GM12864 (cell line): ENCODE data around the gene GIPC2.

Experiments used
- DNase-seq: peaks from one replicate; pipeline ENCODE4 v3.0.0-alpha.2; 2011; ENCODE audit warnings: low read depth
- H3K4me3 ChIP-seq: 2 replicates; pipeline ENCODE4 v1.5.1; 2011; ENCODE audit warnings: mild to moderate bottlenecking, low read depth, low read length, control low read depth
- TF ChIP-seq, protein P1 (sequence below): IDR thresholded peaks from 2 replicates; pipeline ENCODE4 v1.5.1; 2011; ENCODE audit warnings: low read depth, mild to moderate bottlenecking, moderate library complexity, low read length, control low read depth, inconsistent platforms; ENCODE audit errors: missing control alignments

The GIPC2 gene

GRCh38 chr1:78068681-78069283 is 23.0 kb downstream of the GIPC2 start:
- no peak overlapping the region for H3K4me3 ChIP-seq
- TF ChIP-seq, protein P1, sequence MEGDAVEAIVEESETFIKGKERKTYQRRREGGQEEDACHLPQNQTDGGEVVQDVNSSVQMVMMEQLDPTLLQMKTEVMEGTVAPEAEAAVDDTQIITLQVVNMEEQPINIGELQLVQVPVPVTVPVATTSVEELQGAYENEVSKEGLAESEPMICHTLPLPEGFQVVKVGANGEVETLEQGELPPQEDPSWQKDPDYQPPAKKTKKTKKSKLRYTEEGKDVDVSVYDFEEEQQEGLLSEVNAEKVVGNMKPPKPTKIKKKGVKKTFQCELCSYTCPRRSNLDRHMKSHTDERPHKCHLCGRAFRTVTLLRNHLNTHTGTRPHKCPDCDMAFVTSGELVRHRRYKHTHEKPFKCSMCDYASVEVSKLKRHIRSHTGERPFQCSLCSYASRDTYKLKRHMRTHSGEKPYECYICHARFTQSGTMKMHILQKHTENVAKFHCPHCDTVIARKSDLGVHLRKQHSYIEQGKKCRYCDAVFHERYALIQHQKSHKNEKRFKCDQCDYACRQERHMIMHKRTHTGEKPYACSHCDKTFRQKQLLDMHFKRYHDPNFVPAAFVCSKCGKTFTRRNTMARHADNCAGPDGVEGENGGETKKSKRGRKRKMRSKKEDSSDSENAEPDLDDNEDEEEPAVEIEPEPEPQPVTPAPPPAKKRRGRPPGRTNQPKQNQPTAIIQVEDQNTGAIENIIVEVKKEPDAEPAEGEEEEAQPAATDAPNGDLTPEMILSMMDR: no peak
- DNase-seq: no peak

- DNase-seq: no peak
- TF ChIP-seq, protein P1: no peak
Measured at GRCh38 chr1:78069784-78070183, 24.0 kb downstream of the GIPC2 start.

GRCh38 chr1:78070210-78070609 is 24.4 kb downstream of the GIPC2 start:
- TF ChIP-seq, protein P1: no peak

More at GRCh38 chr1:78069784-78070183, 24.0 kb downstream of the GIPC2 start:
- no peak overlapping the region for H3K4me3 ChIP-seq

DNA sequence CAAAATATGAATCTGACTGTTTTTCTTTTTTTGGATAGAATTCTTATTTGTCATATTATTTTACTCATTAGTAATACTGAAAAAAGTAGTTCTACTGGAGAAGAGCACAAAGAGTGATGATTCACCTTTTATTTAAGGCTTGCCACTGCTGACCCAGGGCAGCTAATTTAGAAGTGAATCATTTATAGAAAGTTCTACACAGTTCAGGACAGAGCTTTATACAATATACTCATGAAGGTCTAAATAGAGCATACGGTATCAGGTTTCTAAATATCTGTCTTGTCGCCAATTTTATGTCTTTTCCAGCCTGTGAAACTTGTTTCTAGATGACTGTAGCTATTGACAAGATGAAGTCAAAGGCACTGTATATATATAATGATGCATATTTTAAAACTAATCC is 25.0 kb downstream of the GIPC2 start:
- no peak for DNase-seq
- H3K4me3 ChIP-seq: no peak overlapping the region
- TF ChIP-seq, protein P1: no peak

More at GRCh38 chr1:78070210-78070609, 24.4 kb downstream of the GIPC2 start:
- no peak overlapping the region for H3K4me3 ChIP-seq
- no peak for DNase-seq

DNA sequence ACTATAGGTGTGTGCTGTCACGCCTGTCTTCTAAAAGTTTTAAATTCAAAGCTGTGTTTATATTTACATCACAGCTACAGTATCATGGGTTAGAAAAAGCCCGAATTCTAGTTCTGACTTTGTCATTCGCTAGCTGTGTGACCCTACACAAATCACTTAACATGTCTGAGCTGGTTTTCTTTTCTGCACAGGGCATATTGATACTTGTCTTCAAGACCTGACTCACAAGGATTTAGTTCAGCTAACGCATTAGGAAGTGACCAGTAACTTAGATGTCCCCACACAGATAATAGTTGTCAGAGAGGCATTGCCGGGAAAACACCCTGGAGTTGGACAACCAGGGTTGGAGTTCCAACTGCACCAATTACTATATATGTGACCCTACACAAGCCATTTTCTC is 25.9 kb downstream of the GIPC2 start:
- H3K4me3 ChIP-seq: no peak overlapping the region
- DNase-seq: no peak
- TF ChIP-seq, protein P1: no peak

DNA sequence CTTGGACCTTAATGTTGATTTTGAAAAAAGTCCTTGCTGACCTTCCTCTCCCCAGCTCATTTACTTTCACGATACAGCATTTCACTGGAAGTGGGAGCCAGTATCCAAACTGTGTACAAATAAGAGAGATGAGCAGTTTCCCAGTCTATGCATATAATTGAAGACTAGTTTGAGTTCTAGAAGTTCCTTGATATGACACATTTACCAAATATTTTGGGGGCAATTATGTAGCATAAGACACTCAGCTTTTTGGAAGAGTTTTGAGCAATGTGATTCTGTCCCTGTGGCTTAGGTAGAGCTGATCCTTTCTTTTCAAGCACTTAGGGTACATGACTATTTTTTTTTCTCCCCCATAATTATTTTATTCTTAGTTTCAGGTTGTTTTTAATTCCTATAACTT is 26.4 kb downstream of the GIPC2 start:
- no peak for DNase-seq
- TF ChIP-seq, protein P1: no peak
- no peak overlapping the region for H3K4me3 ChIP-seq

DNA sequence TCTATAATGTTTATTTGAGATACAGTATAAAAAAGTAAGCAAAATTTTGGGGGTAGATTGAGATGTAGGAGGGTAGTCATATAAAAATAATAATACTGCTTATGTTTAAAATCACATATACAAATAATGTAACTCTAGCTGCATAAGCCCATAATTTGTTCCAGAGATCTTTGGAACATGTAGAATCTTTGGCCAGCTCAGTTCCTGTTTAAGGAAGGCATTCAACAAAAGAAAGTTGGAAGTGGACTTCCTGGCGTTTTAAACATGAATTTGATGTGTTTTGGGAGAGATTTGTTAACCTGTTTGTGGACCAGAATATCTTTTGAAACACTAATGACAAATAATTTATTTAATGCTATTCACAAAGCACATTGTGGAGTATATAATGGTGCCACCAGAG is 27.7 kb downstream of the GIPC2 start:
- no peak for DNase-seq
- H3K4me3 ChIP-seq: no peak overlapping the region
- TF ChIP-seq, protein P1: no peak
